OCI-LY7 (cell line): ENCODE data around the gene RIC3. TPM values are rescaled to one million over a fixed set of nuclear protein-coding genes. Genes with fewer than 3 reads are reported as not detected.

Experiments
- total RNA-seq, 2 experiments: library from RNA; depleted of rRNA in 1 of 2; stranded (reverse); fragments of >200 nt in 1 of 2; shearing (Covaris generic) in 1 of 2; gene quantifications; 2 replicates each; pipeline ENCODE4 v1.2.3, GENCODE V29; 2014 to 2022

RIC3 gene
- total RNA-seq, 2 experiments from 2014 or later, result not detected

Other genes starting within 250 kb of the RIC3 start
- not detected in 2 replicates for gene OR10A6, start 237.8 kb downstream of the RIC3 start, total RNA-seq (2014; rRNA removed; shearing (Covaris generic))
- not detected in 2 replicates for gene OR10A6, start 237.8 kb downstream of the RIC3 start, total RNA-seq (2022)
- not detected in 2 replicates for gene OR10A3, start 227.3 kb downstream of the RIC3 start, total RNA-seq (2014; rRNA removed; shearing (Covaris generic))
- not detected in 2 replicates for gene OR10A3, start 227.3 kb downstream of the RIC3 start, total RNA-seq (2022)
- not detected in 2 replicates for gene NLRP10, start 203.6 kb downstream of the RIC3 start, total RNA-seq (2014; rRNA removed; shearing (Covaris generic))
- not detected in 2 replicates for gene NLRP10, start 203.6 kb downstream of the RIC3 start, total RNA-seq (2022)
- 239 and 376 TPM in 2 replicates for gene EIF3F, start 181.7 kb downstream of the RIC3 start, total RNA-seq (2014; rRNA removed; shearing (Covaris generic))
- gene EIF3F, start 181.7 kb downstream of the RIC3 start, total RNA-seq (2022), result 367 and 403 TPM in 2 replicates
- not detected in 2 replicates for gene TUB, start 87.8 kb downstream of the RIC3 start, total RNA-seq (2014; rRNA removed; shearing (Covaris generic))
- gene TUB, start 87.8 kb downstream of the RIC3 start, total RNA-seq (2022), result not detected in 2 replicates
- gene LMO1, start 94.9 kb upstream of the RIC3 start, total RNA-seq (2014; rRNA removed; shearing (Covaris generic)), result not detected in 2 replicates
- gene LMO1, start 94.9 kb upstream of the RIC3 start, total RNA-seq (2022), result not detected in 2 replicates